ENCODE results near the gene SPOCD1.

Gene SPOCD1

DNA sequence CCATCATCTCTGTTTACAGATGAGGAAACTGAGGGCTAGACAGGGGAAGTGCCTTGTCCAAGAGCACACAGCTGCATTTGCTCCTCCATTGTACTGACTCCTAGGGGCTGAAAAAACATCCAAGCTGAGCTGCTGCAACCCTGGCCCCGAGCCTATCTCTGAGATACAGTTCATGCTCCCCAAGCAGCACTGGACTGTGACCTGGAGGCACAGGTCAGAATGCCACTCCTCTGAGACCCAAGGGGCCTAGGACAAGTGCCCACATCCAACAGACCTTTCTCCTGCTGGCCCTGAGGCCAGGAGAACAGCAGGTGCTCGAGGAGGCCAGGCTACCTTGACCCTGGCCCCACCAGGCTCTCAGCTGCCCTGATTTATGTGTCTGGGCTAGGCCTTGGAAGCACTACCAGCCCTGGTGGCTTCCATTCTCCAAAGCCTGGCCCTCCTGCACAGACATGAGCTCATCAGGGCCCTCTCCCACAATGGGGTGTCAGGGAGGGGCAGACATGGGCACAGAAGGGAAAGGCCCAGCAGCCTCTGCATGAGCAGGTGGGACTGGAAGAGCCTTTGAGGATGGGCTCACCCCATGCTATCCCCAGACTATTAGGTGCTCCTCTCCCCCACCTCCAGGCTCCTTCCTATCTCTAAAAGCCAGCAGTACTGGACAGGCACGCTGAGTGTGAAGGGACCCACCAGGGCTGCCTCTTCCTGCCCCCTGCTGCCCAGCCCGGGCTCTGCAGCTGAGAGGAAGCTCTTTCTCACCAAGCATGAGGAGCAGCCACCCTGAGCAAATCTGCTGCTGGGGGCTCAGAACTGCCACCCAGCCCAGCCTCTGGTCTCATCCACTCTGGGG is 70.5 kb downstream of the SPOCD1 start:
- no peaks in the 10 kb centered on the region for H3K9me3 ChIP-seq
- DNase-seq (ENCODE audit: low spot score in 2 of 2): peak; percentile 28 to 74
- no peaks in the 10 kb centered on the region for H3K27me3 ChIP-seq (ENCODE audit: low read depth)
- no peak overlapping the region for H3K4me3 ChIP-seq
- in situ Hi-C loops (cut with MboI; ENCODE audit: low sequenced_read_pairs): no loop called here
- H3K4me1 ChIP-seq: no peaks in the 10 kb centered on the region
- no peaks in the 10 kb centered on the region for H3K36me3 ChIP-seq (replicated peaks)

DNA sequence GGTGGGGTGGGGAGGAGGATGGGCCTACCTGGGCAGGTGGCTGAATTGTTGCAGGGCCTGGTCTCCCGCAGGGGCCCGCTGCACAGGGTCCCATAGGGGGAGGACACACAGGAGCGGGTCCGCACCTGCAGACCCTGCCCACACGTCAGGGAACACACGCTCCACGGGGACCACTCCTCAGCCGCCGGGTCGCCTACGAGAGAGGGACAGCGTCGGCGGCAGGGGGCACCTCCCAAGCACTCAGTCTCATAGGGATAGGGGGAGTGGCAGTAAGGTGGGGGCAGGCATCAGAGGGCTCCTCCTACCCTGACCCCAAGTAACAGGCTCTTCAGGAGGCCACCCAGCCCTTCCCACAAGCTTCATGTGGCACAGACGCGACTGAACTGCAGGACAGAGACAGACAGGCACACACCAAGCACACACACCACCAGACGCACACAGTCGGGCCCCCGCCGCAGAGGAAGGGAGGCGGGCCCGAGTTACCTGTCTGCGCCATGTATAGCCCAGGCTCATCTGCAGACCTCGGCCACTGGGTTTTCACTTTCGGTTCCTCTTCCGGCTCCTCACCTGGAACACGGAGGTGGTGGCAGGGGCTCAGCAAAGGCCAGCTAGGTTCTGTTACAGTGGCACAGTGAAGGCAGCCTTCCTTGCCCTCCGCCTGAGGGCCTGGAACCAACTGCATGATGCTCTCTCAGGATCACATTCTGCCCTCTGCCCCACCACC is 71.5 kb downstream of the SPOCD1 start:
- Histone ChIP-seq H3K4me3 (no peak overlapping the region), H3K9me3 (no peaks in the 10 kb centered on the region), H3K27me3 (ENCODE audit: low read depth) (no peaks in the 10 kb centered on the region), H3K4me1 (no peaks in the 10 kb centered on the region), H3K36me3 (replicated peaks) (no peaks in the 10 kb centered on the region)
- in situ Hi-C loops (cut with MboI; ENCODE audit: low sequenced_read_pairs): no loop called here
- DNase-seq (ENCODE audit: low spot score in 2 of 2): no peak

DNA sequence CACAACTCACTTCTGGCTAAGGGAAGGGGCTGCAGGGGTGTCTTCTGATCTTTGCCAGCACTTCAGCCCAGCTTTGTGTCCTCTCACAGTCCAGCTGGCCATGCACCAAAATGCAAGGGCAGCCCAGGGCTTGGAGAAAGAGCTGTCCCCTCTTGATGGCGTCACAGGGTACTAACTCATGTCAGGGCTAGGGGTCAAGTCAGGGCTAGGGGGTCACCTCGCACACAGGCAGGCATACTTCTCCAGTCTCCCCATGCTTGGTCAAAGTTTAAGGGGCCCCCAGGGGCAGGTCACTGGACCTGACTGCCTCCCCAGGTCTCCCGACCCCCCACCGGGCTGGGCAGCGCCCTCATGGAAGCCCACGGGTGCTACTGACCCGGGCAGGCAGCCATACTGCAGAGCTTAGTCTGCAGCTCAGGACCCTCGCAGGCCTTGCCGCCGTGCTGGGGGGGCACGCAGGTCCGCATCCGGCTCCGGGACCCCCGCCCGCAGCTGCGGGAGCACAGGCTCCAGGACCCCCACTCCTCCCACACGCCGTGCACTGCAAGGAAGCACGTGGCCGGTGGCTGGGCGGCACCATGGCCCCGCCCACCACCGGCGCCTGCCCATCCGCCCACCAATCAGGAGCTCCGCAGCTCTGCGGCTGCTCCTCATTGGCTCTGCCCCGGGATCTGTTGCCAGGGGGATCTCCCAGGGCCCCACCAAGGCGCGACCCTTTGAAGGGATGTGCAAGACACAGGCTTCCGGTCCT is 73.2 kb downstream of the SPOCD1 start:
- Histone ChIP-seq H3K9me3 (no peaks in the 10 kb centered on the region), H3K4me3 (no peak overlapping the region), H3K36me3 (replicated peaks) (no peaks in the 10 kb centered on the region; the same call in 1 of the 2 replicates), H3K27me3 (ENCODE audit: low read depth) (no peaks in the 10 kb centered on the region), H3K4me1 (no peaks in the 10 kb centered on the region)
- no peak for DNase-seq (ENCODE audit: low spot score in 2 of 2)
- in situ Hi-C loops (cut with MboI; ENCODE audit: low sequenced_read_pairs): no loop called here

Data from HAP-1 (cell line).